ENCODE measurements around the gene GRB2. TPM values are rescaled to one million over a fixed set of nuclear protein-coding genes. Genes with fewer than 3 reads are reported as not detected.
"Not testable (repeated sequence)": the region's sequence is repeated elsewhere in the genome, so short reads cannot be mapped to it uniquely, and the experiment has no call there.

Gene GRB2
- total RNA-seq, 2 experiments from 2014 or later, result 167 to 179 TPM

- ChIA-PET CTCF (interaction anchor here (0.8 to 1.1 kb wide), 2 partner anchors 70 to 103 kb away, joined by 3 read pairs; no protein-coding TSS in a partner anchor), POLR2A (no interaction called here)
- H3K27ac Mint-ChIP-seq, result no peak overlapping the region
- intact Hi-C loops (cut with micrococcal nuclease), result no loop called here
- H3K27me3 Mint-ChIP-seq, result no peaks in the 10 kb centered on the region
- H3K9me3 Mint-ChIP-seq, result no peaks in the 10 kb centered on the region
- H3K36me3 Mint-ChIP-seq (ENCODE audit: low read depth), result peaks cover under 1% of the 10 kb centered on the region
- DNase-seq, result no peak
- H3K4me3 Mint-ChIP-seq, result no peak overlapping the region
- H3K4me1 Mint-ChIP-seq (ENCODE audit: low read depth), result peaks cover 22% of the 10 kb centered on the region
- TF ChIP-seq CTCF (IDR thresholded peaks at IDR 0.05), result no peak
- no peak for ATAC-seq
Observed at GRCh38 chr17:75300280-75300679, 105.2 kb downstream of the GRB2 start.

GRCh38 chr17:75295201-75296158 is 110.0 kb downstream of the GRB2 start:
- no peak for TF ChIP-seq CTCF (IDR thresholded peaks at IDR 0.05)
- ATAC-seq (peak; percentile 80), DNase-seq (peak; percentile 69)
- POLR2A ChIA-PET, result interaction anchor here (0.6 to 0.7 kb wide), 2 partner anchors 31 to 97 kb away, joined by 3 read pairs; no protein-coding TSS in a partner anchor
- H3K4me1 Mint-ChIP-seq (ENCODE audit: low read depth), result peaks cover 33% of the 10 kb centered on the region
- H3K9me3 Mint-ChIP-seq, result no peaks in the 10 kb centered on the region
- peak overlapping the region; percentile 52 for H3K4me3 Mint-ChIP-seq
- peak overlapping the region; percentile 94 for H3K27ac Mint-ChIP-seq
- H3K36me3 Mint-ChIP-seq (ENCODE audit: low read depth), result peaks cover 3% of the 10 kb centered on the region
- CTCF ChIA-PET, result interaction anchor here (0.6 to 2.1 kb wide), 5 partner anchors 27 to 455 kb away, joined by 3 to 8 read pairs (median 4); no protein-coding TSS in a partner anchor
- no peaks in the 10 kb centered on the region for H3K27me3 Mint-ChIP-seq
- intact Hi-C loops (cut with micrococcal nuclease), result no loop called here

- intact Hi-C loops (cut with micrococcal nuclease); H3K36me3 Mint-ChIP-seq (ENCODE audit: low read depth); ATAC-seq; H3K27ac Mint-ChIP-seq; H3K27me3 Mint-ChIP-seq; DNase-seq; H3K9me3 Mint-ChIP-seq; H3K4me3 Mint-ChIP-seq: not testable (repeated sequence)
- ChIA-PET POLR2A (interaction anchor here (1.5 kb wide), 1 partner anchor 109 kb away, joined by 3 read pairs; no protein-coding TSS in a partner anchor), CTCF (interaction anchor here (1.0 to 1.5 kb wide), 4 partner anchors 22 to 456 kb away, joined by 3 to 7 read pairs (median 4); partner anchors contain the start of gene MIF4GD)
- H3K4me1 Mint-ChIP-seq (ENCODE audit: low read depth), result peaks cover 37% of the 10 kb centered on the region
Observed at GRCh38 chr17:75292810-75293448, 112.5 kb downstream of the GRB2 start.

- peak; percentile 32 for TF ChIP-seq CTCF (IDR thresholded peaks at IDR 0.05)
- Mint-ChIP-seq H3K27ac (peak overlapping the region; percentile 100), H3K36me3 (ENCODE audit: low read depth) (peaks cover 26% of the 10 kb centered on the region), H3K9me3 (no peaks in the 10 kb centered on the region), H3K4me1 (ENCODE audit: low read depth) (peaks cover 29% of the 10 kb centered on the region), H3K4me3 (peak overlapping the region; percentile 89), H3K27me3 (no peaks in the 10 kb centered on the region)
- ATAC-seq (peak; percentile 14), DNase-seq (peak; percentile 91)
- CTCF ChIA-PET, result interaction anchor here (0.8 to 4.7 kb wide), 23 partner anchors 8 to 343 kb away, joined by 3 to 45 read pairs (median 4); partner anchors contain the start of genes GRB2, MIF4GD and TMEM94
- POLR2A ChIA-PET, result interaction anchor here (0.6 to 7.1 kb wide), 18 partner anchors 12 to 258 kb away, joined by 3 to 78 read pairs (median 5); partner anchors contain the start of genes GGA3, GRB2, JPT1 and MIF4GD
- intact Hi-C loops (cut with micrococcal nuclease), result loop anchor here (2.0 kb wide), 1 partner anchor 115 kb away; the partner anchor contains the start of gene GRB2
Observed at GRCh38 chr17:75289832-75290337, 115.6 kb downstream of the GRB2 start.
